Measurements from ENCODE around the gene MSTO1. TPM values are rescaled to one million over a fixed set of nuclear protein-coding genes. Genes with fewer than 3 reads are reported as not detected.
"Not testable (repeated sequence)": the region's sequence is repeated elsewhere in the genome, so short reads cannot be mapped to it uniquely, and the experiment has no call there.

The MSTO1 gene
- total RNA-seq, 1 donor from 2014 or later: 101 TPM

DNA sequence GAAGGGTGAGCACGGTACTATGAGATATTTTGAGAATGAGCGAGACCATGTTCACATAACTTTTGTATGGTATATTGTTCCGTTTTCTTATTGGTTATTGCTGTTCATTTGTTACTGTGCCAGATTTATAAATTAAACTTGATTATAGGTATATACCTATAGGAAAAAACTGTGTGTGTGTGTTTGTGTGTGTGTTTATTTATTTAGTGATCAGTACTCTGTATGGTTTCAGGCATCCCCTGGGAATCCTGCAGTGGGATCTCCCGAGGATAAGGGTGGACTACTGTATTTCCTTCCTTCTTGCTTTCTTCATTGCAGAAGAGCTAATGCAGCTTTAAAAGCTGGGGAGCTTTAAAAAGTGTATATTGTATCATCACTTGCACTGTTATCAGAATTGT is 39.4 kb upstream of the MSTO1 start:
- intact Hi-C loops (cut with micrococcal nuclease): no loop called here
- Mint-ChIP-seq H3K4me3 (no peak overlapping the region), H3K27me3 (no peaks in the 10 kb centered on the region), H3K9me3 (no peaks in the 10 kb centered on the region), H3K4me1 (peaks cover 10% of the 10 kb centered on the region), H3K27ac (no peak overlapping the region), H3K36me3 (ENCODE audit: low read depth) (peaks cover 36% of the 10 kb centered on the region)
- TF ChIP-seq, protein P1, sequence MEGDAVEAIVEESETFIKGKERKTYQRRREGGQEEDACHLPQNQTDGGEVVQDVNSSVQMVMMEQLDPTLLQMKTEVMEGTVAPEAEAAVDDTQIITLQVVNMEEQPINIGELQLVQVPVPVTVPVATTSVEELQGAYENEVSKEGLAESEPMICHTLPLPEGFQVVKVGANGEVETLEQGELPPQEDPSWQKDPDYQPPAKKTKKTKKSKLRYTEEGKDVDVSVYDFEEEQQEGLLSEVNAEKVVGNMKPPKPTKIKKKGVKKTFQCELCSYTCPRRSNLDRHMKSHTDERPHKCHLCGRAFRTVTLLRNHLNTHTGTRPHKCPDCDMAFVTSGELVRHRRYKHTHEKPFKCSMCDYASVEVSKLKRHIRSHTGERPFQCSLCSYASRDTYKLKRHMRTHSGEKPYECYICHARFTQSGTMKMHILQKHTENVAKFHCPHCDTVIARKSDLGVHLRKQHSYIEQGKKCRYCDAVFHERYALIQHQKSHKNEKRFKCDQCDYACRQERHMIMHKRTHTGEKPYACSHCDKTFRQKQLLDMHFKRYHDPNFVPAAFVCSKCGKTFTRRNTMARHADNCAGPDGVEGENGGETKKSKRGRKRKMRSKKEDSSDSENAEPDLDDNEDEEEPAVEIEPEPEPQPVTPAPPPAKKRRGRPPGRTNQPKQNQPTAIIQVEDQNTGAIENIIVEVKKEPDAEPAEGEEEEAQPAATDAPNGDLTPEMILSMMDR (IDR thresholded peaks at IDR 0.05): no peak
- ChIA-PET POLR2A (no interaction called here), CTCF (no interaction called here)
- ATAC-seq (ENCODE audit: low read depth) (no peak), DNase-seq (no peak)

DNA sequence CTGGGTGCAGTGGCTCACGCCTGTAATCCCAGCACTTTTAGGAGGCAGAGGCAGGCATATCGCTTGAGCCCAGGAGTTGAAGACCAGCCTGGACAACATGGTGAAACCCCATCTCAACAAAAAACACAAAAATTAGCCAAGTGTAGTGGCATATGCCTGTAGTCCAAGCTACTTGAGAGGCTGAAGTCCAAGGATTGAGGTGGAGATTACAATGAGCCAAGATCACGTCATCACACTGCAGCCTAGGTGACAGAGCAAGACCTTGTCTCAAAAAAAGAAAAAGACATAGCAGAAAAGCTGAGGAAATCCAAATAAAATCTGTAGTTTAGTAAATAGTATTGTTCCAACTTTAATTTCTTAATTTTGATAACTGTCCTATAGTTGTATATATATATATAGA is 35.9 kb upstream of the MSTO1 start:
- no peaks in the 10 kb centered on the region for H3K27me3 Mint-ChIP-seq
- ATAC-seq (ENCODE audit: low read depth): no peak
- ChIA-PET POLR2A (interaction anchor here (1.2 kb wide), 1 partner anchor 11 kb away, joined by 4 read pairs; the partner anchor contains the start of gene ASH1L), CTCF (no interaction called here)
- no peak overlapping the region for H3K27ac Mint-ChIP-seq
- TF ChIP-seq, protein P1 (IDR thresholded peaks at IDR 0.05): no peak
- peaks cover 7% of the 10 kb centered on the region for H3K4me1 Mint-ChIP-seq
- no peak overlapping the region for H3K4me3 Mint-ChIP-seq
- DNase-seq: no peak
- no peaks in the 10 kb centered on the region for H3K9me3 Mint-ChIP-seq
- intact Hi-C loops (cut with micrococcal nuclease): no loop called here
- peaks cover 21% of the 10 kb centered on the region for H3K36me3 Mint-ChIP-seq (ENCODE audit: low read depth)

DNA sequence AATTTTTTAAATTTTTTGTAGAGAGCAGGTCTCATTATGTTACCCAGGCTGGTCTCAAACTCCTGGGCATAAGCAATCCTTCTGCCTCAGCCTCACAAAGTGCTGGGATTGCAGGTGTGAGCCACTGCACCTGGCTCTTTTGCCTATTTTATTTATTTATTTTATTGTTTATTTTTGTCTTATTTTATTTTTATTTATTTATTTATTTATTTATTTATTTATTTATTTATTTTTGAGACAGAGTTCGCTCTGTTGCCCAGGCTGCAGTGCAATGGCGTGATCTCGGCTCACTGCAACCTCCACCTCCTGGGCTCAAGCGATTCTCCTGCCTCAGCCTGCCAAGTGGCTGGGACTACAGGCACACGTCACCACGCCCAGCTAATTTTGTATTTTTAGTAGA is 34.4 kb upstream of the MSTO1 start:
- ATAC-seq (ENCODE audit: low read depth); H3K27me3 Mint-ChIP-seq; POLR2A ChIA-PET; H3K4me1 Mint-ChIP-seq; intact Hi-C loops (cut with micrococcal nuclease); H3K9me3 Mint-ChIP-seq; H3K27ac Mint-ChIP-seq; CTCF ChIA-PET; H3K4me3 Mint-ChIP-seq; DNase-seq: not testable (repeated sequence)
- H3K36me3 Mint-ChIP-seq (ENCODE audit: low read depth): peaks cover 11% of the 10 kb centered on the region

DNA sequence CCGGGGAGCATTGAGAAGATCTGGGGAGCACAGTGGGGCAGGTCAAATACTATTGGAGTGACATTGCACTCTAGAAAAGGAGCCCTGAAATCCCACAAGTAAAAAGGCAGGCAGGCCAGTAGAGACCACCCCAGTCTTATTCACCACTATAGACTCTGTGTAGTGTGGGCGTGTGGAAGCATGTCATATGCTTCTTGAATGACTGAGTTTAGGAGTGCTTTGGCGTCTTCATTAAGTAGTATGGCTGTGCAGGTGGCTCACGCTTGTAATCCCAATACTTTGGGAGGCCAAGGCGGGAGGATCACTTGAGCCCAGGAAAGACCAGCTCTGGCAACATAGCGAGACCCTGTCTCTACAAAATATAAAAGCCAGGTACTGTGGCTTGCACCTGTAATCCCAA is 26.2 kb upstream of the MSTO1 start:
- H3K27me3 Mint-ChIP-seq; intact Hi-C loops (cut with micrococcal nuclease); H3K9me3 Mint-ChIP-seq; H3K27ac Mint-ChIP-seq; CTCF ChIA-PET; H3K4me1 Mint-ChIP-seq; POLR2A ChIA-PET; DNase-seq; ATAC-seq (ENCODE audit: low read depth); H3K36me3 Mint-ChIP-seq (ENCODE audit: low read depth); H3K4me3 Mint-ChIP-seq: not testable (repeated sequence)

DNA sequence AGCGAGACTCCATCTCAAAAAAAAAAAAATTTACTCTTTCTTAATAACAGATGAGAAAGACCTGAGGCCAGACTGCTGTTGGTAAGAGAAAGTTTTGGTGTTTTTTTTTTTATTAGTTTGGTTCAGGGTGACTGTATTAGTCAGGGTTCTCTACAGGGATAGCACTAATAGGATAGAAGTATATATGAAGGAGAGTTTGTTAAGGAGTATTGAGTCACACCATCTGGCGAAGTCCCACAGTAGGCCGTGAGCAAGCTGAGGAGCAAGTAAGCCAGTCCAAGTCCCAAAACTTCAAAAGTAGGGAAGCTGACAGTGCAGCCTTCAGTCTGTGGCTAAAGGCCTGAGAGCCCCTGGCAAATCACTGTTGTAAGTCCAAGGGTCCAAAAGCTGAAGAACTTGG is 20.7 kb upstream of the MSTO1 start:
- H3K4me3 Mint-ChIP-seq; H3K27ac Mint-ChIP-seq; POLR2A ChIA-PET; DNase-seq; ATAC-seq (ENCODE audit: low read depth); intact Hi-C loops (cut with micrococcal nuclease); H3K4me1 Mint-ChIP-seq; CTCF ChIA-PET; H3K36me3 Mint-ChIP-seq (ENCODE audit: low read depth); H3K9me3 Mint-ChIP-seq; H3K27me3 Mint-ChIP-seq: not testable (repeated sequence)

DNA sequence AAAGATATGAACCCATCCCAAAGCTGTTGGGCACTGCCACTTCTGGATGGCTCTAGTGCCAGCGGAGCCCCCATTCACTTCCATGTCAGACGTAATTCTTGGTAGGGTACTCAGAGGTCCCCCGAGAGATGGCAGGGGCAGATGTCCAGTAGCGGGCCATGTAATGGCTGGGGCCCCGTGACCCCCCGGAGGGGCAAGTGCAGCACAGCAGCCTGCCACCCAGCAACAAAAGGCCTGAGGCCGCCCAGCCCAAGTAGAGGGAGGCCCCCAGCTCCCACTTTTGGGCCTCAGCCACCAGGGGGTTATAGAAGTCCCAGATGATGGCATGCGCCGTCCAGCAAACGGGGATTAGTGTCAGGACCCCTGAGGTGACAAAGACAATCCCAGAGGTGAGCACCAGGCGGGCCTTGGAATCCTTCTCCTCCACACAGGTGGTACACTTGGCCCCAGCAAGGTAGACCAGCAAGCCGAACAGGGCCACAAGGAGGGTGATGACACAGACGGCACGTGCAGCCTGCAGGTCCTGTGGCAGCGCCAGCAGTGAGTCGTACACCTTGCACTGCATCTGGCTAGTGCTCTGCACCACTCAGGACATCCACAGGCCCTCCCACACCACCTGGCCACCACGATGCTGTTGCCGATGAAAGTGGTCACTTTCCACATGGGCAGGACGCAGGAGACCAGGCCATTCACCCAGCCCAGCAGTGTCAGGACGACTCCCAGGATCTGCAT is 19.3 kb upstream of the MSTO1 start:
- not testable (repeated sequence) for H3K36me3 Mint-ChIP-seq (ENCODE audit: low read depth); H3K27me3 Mint-ChIP-seq; H3K4me1 Mint-ChIP-seq; H3K4me3 Mint-ChIP-seq; ATAC-seq (ENCODE audit: low read depth); DNase-seq; H3K9me3 Mint-ChIP-seq; H3K27ac Mint-ChIP-seq
- ChIA-PET POLR2A (interaction anchor here (0.6 kb wide), 1 partner anchor 27 kb away, joined by 3 read pairs; no protein-coding TSS in a partner anchor), CTCF (interaction anchor here (1.1 to 2.3 kb wide), 2 partner anchors 339 kb away, joined by 6 to 13 read pairs; no protein-coding TSS in a partner anchor)
- intact Hi-C loops (cut with micrococcal nuclease): loop anchor here (1.0 to 10.0 kb wide), 2 partner anchors 236 to 414 kb away; no protein-coding TSS in a partner anchor

DNA sequence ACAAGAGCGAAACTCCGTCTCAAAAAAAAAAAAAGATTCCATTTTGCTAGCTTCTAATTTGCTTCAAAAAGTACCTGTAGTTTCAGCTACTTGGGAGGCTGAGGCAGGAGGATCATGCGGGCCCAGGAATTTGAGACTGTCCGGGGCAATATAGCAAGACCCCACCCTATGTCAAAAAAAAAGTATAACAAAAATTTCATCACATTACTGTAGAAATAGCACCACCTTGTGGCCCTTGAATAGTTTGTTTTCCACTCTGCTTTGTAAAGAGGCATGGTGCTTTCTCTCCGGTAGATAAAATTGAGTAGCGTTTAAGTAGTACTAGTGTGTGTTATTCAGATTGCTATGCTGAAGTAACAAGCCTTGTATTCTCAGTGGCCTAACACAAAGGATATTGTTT is 18.2 kb upstream of the MSTO1 start:
- POLR2A ChIA-PET: no interaction called here
- H3K4me1 Mint-ChIP-seq: peaks cover 3% of the 10 kb centered on the region
- intact Hi-C loops (cut with micrococcal nuclease): loop anchor here (1.0 to 10.0 kb wide), 4 partner anchors 237 to 415 kb away; no protein-coding TSS in a partner anchor
- ATAC-seq (ENCODE audit: low read depth) (peak; percentile 58), DNase-seq (no peak)
- no peak overlapping the region for H3K4me3 Mint-ChIP-seq
- H3K9me3 Mint-ChIP-seq: no peaks in the 10 kb centered on the region
- TF ChIP-seq, protein P1 (IDR thresholded peaks at IDR 0.05): no peak
- CTCF ChIA-PET: interaction anchor here (0.6 to 2.3 kb wide), 3 partner anchors 125 to 340 kb away, joined by 3 to 13 read pairs (median 3); no protein-coding TSS in a partner anchor
- H3K27ac Mint-ChIP-seq: no peak overlapping the region
- H3K36me3 Mint-ChIP-seq (ENCODE audit: low read depth): no peaks in the 10 kb centered on the region
- H3K27me3 Mint-ChIP-seq: no peaks in the 10 kb centered on the region

DNA sequence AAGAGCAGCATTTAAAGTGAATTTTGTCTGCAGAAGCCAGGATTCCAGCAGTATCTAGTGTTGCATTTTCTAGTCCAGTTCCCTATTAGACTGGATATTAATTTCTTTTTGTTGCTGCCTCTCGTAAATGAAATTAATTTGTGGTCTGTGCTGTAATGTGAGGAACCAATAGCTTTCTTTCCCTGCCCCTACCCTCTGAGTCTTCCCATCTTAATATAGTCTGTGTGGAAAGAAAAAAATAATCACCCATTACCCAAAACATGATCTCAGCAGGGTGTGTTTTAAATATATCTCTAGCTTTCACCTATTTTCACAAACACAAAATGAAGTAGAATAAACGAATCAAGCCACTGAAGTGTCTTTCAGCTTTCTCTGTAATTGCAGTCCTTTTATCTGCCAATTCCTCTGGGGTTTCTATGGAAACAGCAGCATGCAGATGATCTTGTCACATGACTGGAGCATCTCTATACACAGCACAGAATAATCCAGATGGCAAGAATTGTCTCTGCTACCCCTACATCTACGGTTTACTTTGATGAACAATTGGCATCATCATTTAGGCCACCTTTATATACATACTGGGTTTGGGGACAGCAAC is 14.0 kb upstream of the MSTO1 start:
- not testable (repeated sequence) for H3K27me3 Mint-ChIP-seq; H3K36me3 Mint-ChIP-seq (ENCODE audit: low read depth); H3K4me3 Mint-ChIP-seq; DNase-seq; ATAC-seq (ENCODE audit: low read depth); H3K9me3 Mint-ChIP-seq; H3K27ac Mint-ChIP-seq
- ChIA-PET CTCF (interaction anchor here (1.5 kb wide), 1 partner anchor 346 kb away, joined by 4 read pairs; no protein-coding TSS in a partner anchor), POLR2A (interaction anchor here (0.6 to 0.7 kb wide), 3 partner anchors 169 to 323 kb away, joined by 3 to 7 read pairs (median 6); partner anchors contain the start of gene CLK2)
- intact Hi-C loops (cut with micrococcal nuclease): loop anchor here (10.0 kb wide), 1 partner anchor 241 kb away; no protein-coding TSS in a partner anchor
- H3K4me1 Mint-ChIP-seq: peaks cover 15% of the 10 kb centered on the region

Data from activated B cell treated with CpG ODN at 0.5 μM for 24 hours (primary cell).